IMR-90 (cell line): ENCODE measurements around the gene CRYBG2. TPM values are rescaled to one million over a fixed set of nuclear protein-coding genes. Genes with fewer than 3 reads are reported as not detected.

Experiments used
- ATAC-seq: fragments of 200-7000 bp; cut with Tn5 transposase; 2 replicates; pipeline ENCODE4 v1.9.1; 2020; ENCODE audit warnings: low read depth, mild to moderate bottlenecking, moderate library complexity
- BruUV-seq: library from RNA; stranded (reverse); fragments of 400-500 nt; replicated peaks from 2 replicates; lab custom pipeline; 2021; lab: Mats Ljungman, UMichigan
- CTCF ChIA-PET: fragments of 300-600 bp; formaldehyde crosslinking; extraction: SDS; loops from one replicate; lab custom pipeline; 2021; ENCODE audit warnings: antibody characterized with exemption; lab: Yijun Ruan, JAX
- POLR2A ChIA-PET: fragments of 300-600 bp; sonication (Branson Sonifier 250); formaldehyde crosslinking; loops from one replicate; lab custom pipeline; 2022; ENCODE audit warnings: antibody characterized with exemption; ENCODE audit not compliant: unreplicated experiment; lab: Charles Lee
- DNase-seq: peaks from one replicate; pipeline ENCODE4 v3.0.0; 2013
- H2AFZ ChIP-seq: replicated peaks from 2 replicates; pipeline ENCODE3; 2013; ENCODE audit warnings: low read length, mild to moderate bottlenecking; ENCODE audit not compliant: poor library complexity
- H2AK5ac ChIP-seq: 2 replicates; pipeline ENCODE4 v1.6.1; 2013; ENCODE audit warnings: low read depth, low read length, inconsistent platforms
- H2AK9ac ChIP-seq: replicated peaks from 2 replicates; pipeline ENCODE3; 2013; ENCODE audit warnings: mild to moderate bottlenecking, low read depth, low read length, moderate library complexity; ENCODE audit not compliant: poor library complexity
- H2BK120ac ChIP-seq: 2 replicates; pipeline ENCODE4 v1.6.1; 2013; ENCODE audit warnings: low read depth, low read length, inconsistent platforms
- H2BK15ac ChIP-seq: 3 replicates; pipeline ENCODE4 v1.6.1; 2013; ENCODE audit warnings: low read depth, low read length, inconsistent platforms
- H2BK20ac ChIP-seq: 2 replicates; pipeline ENCODE4 v1.6.1; 2013; ENCODE audit warnings: low read depth, mild to moderate bottlenecking, inconsistent platforms, low read length, moderate library complexity
- H2BK5ac ChIP-seq: 2 replicates; pipeline ENCODE4 v1.6.1; 2013; ENCODE audit warnings: mild to moderate bottlenecking, low read depth, low read length, inconsistent platforms; ENCODE audit not compliant: poor library complexity, severe bottlenecking
- H3K14ac ChIP-seq: replicated peaks from 2 replicates; pipeline ENCODE4 v1.6.1; 2013; ENCODE audit warnings: low read depth, low read length, inconsistent platforms
- H3K18ac ChIP-seq: 2 replicates; pipeline ENCODE4 v1.6.1; 2013; ENCODE audit warnings: low read depth, low read length, control low read depth
- H3K23ac ChIP-seq: 2 replicates; pipeline ENCODE4 v1.6.1; 2013; ENCODE audit warnings: low read depth, low read length, inconsistent platforms
- H3K27ac ChIP-seq: 2 replicates; pipeline ENCODE4 v1.5.1; 2013; ENCODE audit warnings: mild to moderate bottlenecking, control low read depth, low read length; ENCODE audit not compliant: insufficient read depth
- H3K27me3 ChIP-seq: 2 replicates; pipeline ENCODE4 v1.6.1; 2013; ENCODE audit warnings: low read length; ENCODE audit not compliant: control insufficient read depth, insufficient read depth
- H3K36me3 ChIP-seq: 2 replicates; pipeline ENCODE4 v1.6.1; 2013; ENCODE audit warnings: low read length, mixed read lengths; ENCODE audit not compliant: control insufficient read depth, insufficient read depth
- H3K4ac ChIP-seq: 2 replicates; pipeline ENCODE4 v1.6.1; 2013; ENCODE audit warnings: low read depth, low read length, inconsistent platforms
- H3K4me1 ChIP-seq: 2 replicates; pipeline ENCODE4 v1.6.1; 2013; ENCODE audit warnings: low read length, mixed read lengths; ENCODE audit not compliant: control insufficient read depth, insufficient read depth
- H3K4me2 ChIP-seq: 2 replicates; pipeline ENCODE4 v1.6.1; 2013; ENCODE audit warnings: low read depth, mild to moderate bottlenecking, control low read depth, low read length, moderate library complexity
- H3K4me3 ChIP-seq: 2 replicates; pipeline ENCODE4 v1.5.1; 2013; ENCODE audit warnings: low read depth, mild to moderate bottlenecking, control low read depth, low read length, moderate library complexity; ENCODE audit not compliant: insufficient read depth
- H3K56ac ChIP-seq: 2 replicates; pipeline ENCODE4 v1.6.1; 2013; ENCODE audit warnings: low read length, inconsistent platforms; ENCODE audit not compliant: insufficient read depth; ENCODE audit errors: extremely low read depth
- H3K79me1 ChIP-seq, 2 experiments: 2 replicates each; pipeline ENCODE4 v1.6.1; 2013; ENCODE audit warnings: low read length in 2 of 2, inconsistent platforms in 1 of 2, low read depth in 1 of 2
- H3K9ac ChIP-seq: 2 replicates; pipeline ENCODE4 v1.6.1; 2013; ENCODE audit warnings: low read depth, low read length, control low read depth
- H3K9me1 ChIP-seq: 2 replicates; pipeline ENCODE4 v1.6.1; 2013; ENCODE audit warnings: low read length, inconsistent platforms; ENCODE audit not compliant: insufficient read depth
- H3K9me3 ChIP-seq: 2 replicates; pipeline ENCODE4 v1.6.1; 2013; ENCODE audit warnings: low read length; ENCODE audit not compliant: control insufficient read depth, insufficient read depth
- H4K20me1 ChIP-seq: 2 replicates; pipeline ENCODE4 v1.6.1; 2013; ENCODE audit warnings: low read length, inconsistent platforms; ENCODE audit not compliant: insufficient read depth
- H4K5ac ChIP-seq: 2 replicates; pipeline ENCODE4 v1.6.1; 2013; ENCODE audit warnings: mild to moderate bottlenecking, low read depth, low read length, control low read depth
- H4K8ac ChIP-seq, 2 experiments: 2 replicates each; pipeline ENCODE4 v1.6.1; 2013; ENCODE audit warnings: low read depth in 2 of 2, low read length in 2 of 2, control low read depth in 1 of 2, inconsistent platforms in 1 of 2
- H4K91ac ChIP-seq: 2 replicates; pipeline ENCODE4 v1.6.1; 2013; ENCODE audit warnings: low read depth, low read length, inconsistent platforms; ENCODE audit not compliant: insufficient read depth
- BHLHE40 ChIP-seq: fragments of 150-350 bp; IDR thresholded peaks from 2 replicates; pipeline ENCODE4 v1.6.1; 2016; ENCODE audit warnings: mild to moderate bottlenecking, low read depth, low read length
- CEBPB ChIP-seq: IDR thresholded peaks from 2 replicates; pipeline ENCODE4 v1.6.1; 2012; ENCODE audit warnings: low read depth, low read length, improper control_type of control experiment
- CTCF ChIP-seq: conservative IDR thresholded peaks from 2 replicates; pipeline ENCODE4 v1.5.1; 2012; ENCODE audit warnings: mild to moderate bottlenecking, low read depth, low read length, improper control_type of control experiment
- ELK1 ChIP-seq: fragments of 150-350 bp; IDR thresholded peaks from 2 replicates; pipeline ENCODE4 v1.6.1; 2016; ENCODE audit warnings: low read depth, mild to moderate bottlenecking, low read length, moderate library complexity, borderline replicate concordance
- FOS ChIP-seq: fragments of 150-350 bp; IDR thresholded peaks from 2 replicates; pipeline ENCODE4 v1.6.1; 2016; ENCODE audit warnings: low read depth, low read length
- MAFK ChIP-seq: IDR thresholded peaks from 2 replicates; pipeline ENCODE4 v1.6.1; 2012; ENCODE audit warnings: low read depth, low read length, improper control_type of control experiment
- MAZ ChIP-seq: IDR thresholded peaks from 2 replicates; pipeline ENCODE4 v1.6.1; 2012; ENCODE audit warnings: low read depth, mild to moderate bottlenecking, low read length, improper control_type of control experiment, moderate library complexity, borderline replicate concordance
- POLR2A ChIP-seq: IDR thresholded peaks from 2 replicates; pipeline ENCODE4 v1.6.1; 2012; ENCODE audit warnings: mild to moderate bottlenecking, low read depth, low read length
- RCOR1 ChIP-seq: IDR thresholded peaks from 2 replicates; pipeline ENCODE4 v1.6.1; 2012; ENCODE audit warnings: mild to moderate bottlenecking, low read length, improper control_type of control experiment; ENCODE audit not compliant: insufficient replicate concordance
- RFX5 ChIP-seq: IDR thresholded peaks from 2 replicates; pipeline ENCODE4 v1.8.0; 2012; ENCODE audit warnings: low read depth, mild to moderate bottlenecking, low read length, moderate library complexity
- USF2 ChIP-seq: fragments of 150-350 bp; IDR thresholded peaks from 2 replicates; pipeline ENCODE4 v1.6.1; 2017; ENCODE audit warnings: mild to moderate bottlenecking, antibody characterized with exemption, low read length, low read depth
- WGBS, 2 experiments: methylation state at CpG; one replicate each; pipeline versions ENCODE4 v1.1.5 to v1.1.7; 2013; ENCODE audit warnings: missing lambda C conversion rate in 2 of 2; ENCODE audit not compliant: insufficient read length in 1 of 2; ENCODE audit errors: extremely low coverage in 2 of 2; 5-methylcytosine and 5-hydroxymethylcytosine counted together
- dilution Hi-C: fragments of 300-500 bp; cut with HindIII; formaldehyde crosslinking; loops from one replicate; pipeline ENCODE4 v1.14.3; 2018; ENCODE audit warnings: low sequenced_read_pairs; ENCODE audit not compliant: unreplicated experiment
- in situ Hi-C: fragments of 300-500 bp; cut with MboI; formaldehyde crosslinking; loops from 3 replicates; pipeline ENCODE4 v1.14.3; 2019; ENCODE audit warnings: low sequenced_read_pairs, inconsistent platforms, mixed read lengths
- intact Hi-C: fragments of 100-400 bp; cut with micrococcal nuclease; formaldehyde crosslinking; loops from 2 replicates; pipeline ENCODE4 v1.10.0; 2022
- polyA plus RNA-seq, 3 experiments: library from polyadenylated mRNA; depleted of rRNA; stranded (reverse); fragments of >200 nt; gene quantifications; 2 replicates each; pipeline ENCODE4 v1.2.3, GENCODE V29; 2012; ENCODE audit warnings: low replicate concordance in 1 of 3
- total RNA-seq: library from RNA; depleted of rRNA; stranded (reverse); fragments of >200 nt; gene quantifications from 2 replicates; pipeline ENCODE4 v1.2.3, GENCODE V29; 2012

CRYBG2 gene
- total and polyA plus RNA-seq, 2 of the 4 experiments (the other 2 are of a cell fraction), result not detected

DNA sequence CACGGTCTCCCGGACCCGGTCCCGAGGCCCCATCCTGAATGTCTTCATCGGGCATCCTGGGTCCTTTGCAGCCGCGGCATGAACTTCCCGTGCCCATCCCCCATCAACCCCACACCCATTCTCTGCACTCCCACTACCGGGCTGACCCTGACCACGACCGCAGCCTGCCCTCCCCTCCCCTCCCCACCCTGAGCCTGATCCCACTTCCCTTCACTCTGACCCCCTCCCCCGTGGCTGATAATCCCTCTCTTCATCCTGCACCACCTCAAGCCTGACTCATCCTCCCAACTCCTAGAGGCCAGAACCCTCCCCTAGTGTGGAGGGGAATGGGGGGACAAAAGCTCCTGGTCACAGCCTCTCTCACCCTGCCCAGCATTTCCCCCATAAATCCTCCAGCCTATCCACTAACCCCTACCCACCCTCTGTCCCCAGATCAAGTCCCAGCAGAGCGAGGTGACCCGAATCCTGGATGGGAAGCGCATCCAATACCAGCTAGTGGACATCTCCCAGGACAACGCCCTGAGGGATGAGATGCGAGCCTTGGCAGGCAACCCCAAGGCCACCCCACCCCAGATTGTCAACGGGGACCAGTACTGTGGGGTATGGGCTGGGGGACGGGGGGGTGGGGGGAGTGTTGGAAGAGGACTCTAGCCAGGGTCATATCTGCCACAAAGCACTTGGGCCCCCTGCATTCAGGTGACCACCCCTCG is 73.4 kb downstream of the CRYBG2 start:
- Histone ChIP-seq H3K23ac (peak overlapping the region; percentile 82), H3K14ac (peak overlapping the region; percentile 98), H4K5ac (peak overlapping the region; percentile 61), H2BK15ac (peak overlapping the region; percentile 57; the same call in 1 of the 3 replicates), H4K8ac (peak overlapping the region; percentile 79 to 88), H2AK5ac (peak overlapping the region; percentile 99), H3K4me2 (peak overlapping the region; percentile 96), H3K4me1 (peaks cover 68% of the 10 kb centered on the region), H3K27me3 (no peaks in the 10 kb centered on the region), H3K36me3 (peaks cover 24% of the 10 kb centered on the region), H3K56ac (peak overlapping the region; percentile 67), H3K4ac (peak overlapping the region; percentile 98), H3K79me1 (peaks cover 25 to 73% of the 10 kb centered on the region in 2 experiments), H2AK9ac (peak overlapping the region; percentile 100), H3K27ac (peak overlapping the region; percentile 95), H2AFZ (peak overlapping the region; percentile 94), H2BK20ac (no peak overlapping the region), H4K91ac (peak overlapping the region; percentile 95), H2BK5ac (peak overlapping the region; percentile 98), H3K18ac (peak overlapping the region; percentile 75), H3K9me1 (peaks cover 51% of the 10 kb centered on the region), H4K20me1 (peaks cover 51% of the 10 kb centered on the region), H3K9ac (peak overlapping the region; percentile 96), H2BK120ac (peak overlapping the region; percentile 77), H3K4me3 (peak overlapping the region; percentile 89), H3K9me3 (no peaks in the 10 kb centered on the region)
- ATAC-seq (peak; percentile 3), DNase-seq (peak; percentile 48)
- no TSS peak for BruUV-seq
- in situ Hi-C loops, result no loop called here
- dilution Hi-C loops, result no loop called here
- WGBS, 2 experiments, result 3% methylated on average over 8 of the region's 20 CpGs; no CpG with 5 or more reads in 1 of the 2 experiments
- POLR2A ChIA-PET, result no interaction called here
- intact Hi-C loops, result no loop called here
- TF ChIP-seq ELK1 (no peak), POLR2A (no peak), USF2 (no peak), RFX5 (no peak), MAFK (no peak), BHLHE40 (no peak), CTCF (no peak), MAZ (peak; percentile 44; the same call in 1 of the 2 replicates), RCOR1 (no peak), CEBPB (no peak), FOS (0 out of 2 replicates have a peak, but pooled peaks have one; percentile 15)
- CTCF ChIA-PET, result interaction anchor here (0.6 to 0.7 kb wide), 3 partner anchors 41 to 1504 kb away, joined by 3 to 5 read pairs (median 3); partner anchors contain the start of gene ZNF593
